ENCODE data around the gene PNPLA1.
"Not testable (repeated sequence)": the region's sequence is repeated elsewhere in the genome, so short reads cannot be mapped to it uniquely, and the experiment has no call there.

PNPLA1 gene

DNA sequence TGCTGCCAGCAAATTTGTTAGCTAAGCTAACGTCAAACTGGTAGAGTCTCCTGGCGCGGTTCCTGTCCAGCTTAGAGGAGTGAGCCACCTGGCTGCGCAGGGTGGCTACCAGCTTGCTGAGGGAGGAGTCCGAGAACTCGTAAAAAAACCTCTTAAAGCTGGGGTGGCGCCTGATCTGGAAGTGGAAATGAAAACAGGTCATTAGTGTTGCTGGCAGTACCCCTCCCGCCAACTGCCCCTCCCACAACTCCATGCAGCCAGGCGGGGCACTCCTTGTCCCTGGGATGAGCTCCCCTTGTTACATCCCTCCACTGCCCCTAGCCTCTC lies 49.5 kb downstream of the PNPLA1 start:
- no peak for DNase-seq

DNA sequence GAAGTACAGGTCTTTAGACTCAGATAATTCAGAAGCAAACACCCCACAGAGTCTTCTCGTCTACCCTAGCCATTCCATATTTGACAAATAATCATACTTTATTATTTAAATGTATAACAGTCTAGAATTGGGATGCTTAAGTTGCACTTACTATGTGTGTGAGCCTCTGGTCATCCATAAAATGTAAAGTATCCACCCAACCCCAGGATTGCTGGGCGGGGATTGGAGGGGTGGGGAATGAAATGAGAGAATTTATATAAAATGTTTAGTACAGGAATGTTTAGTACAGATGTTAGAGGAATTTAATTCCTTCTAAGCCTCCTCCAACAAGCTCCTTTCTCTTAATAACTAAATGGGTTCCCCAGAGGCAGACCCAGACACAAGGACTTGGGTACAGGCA lies 50.0 kb downstream of the PNPLA1 start:
- no peak for DNase-seq

DNA sequence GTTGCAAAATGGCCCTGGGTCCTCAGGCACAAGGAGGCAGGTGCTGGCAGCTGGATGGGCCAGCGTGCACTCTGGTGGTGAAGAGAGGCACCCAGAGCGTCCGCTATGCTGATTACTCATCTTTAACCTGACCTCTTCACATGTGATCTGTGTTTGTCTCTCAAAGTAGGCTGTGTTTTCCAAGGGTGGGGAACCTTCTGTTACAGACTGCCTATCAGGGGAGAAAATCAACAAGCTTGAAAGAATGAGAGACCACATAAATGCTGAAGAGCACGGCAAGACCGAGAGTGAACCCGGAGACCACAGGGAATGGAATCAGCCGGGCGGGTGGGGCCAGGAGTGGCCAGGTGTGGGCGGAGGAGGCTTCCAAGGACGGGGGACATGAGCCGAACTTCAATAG lies 50.6 kb downstream of the PNPLA1 start:
- DNase-seq = no peak

DNA sequence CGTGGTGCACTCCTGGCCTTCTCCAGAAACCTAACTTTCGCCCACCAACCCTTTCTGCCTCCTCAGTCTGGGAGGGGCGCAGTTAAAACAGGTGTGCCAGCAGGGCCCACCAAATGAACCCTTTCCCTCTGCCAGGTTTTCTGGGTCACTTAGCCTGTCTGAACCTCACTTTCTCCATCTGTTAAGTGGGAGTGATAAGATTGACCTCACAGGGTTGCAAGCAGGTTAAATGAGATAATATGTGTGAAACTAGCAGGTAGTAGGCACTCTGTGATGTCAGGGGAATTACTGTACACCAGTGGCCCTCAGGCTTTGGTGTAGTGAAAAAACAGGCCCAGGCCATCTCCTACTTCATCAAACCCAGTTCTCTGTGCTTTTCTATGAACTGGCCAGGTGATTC lies 52.7 kb downstream of the PNPLA1 start:
- DNase-seq = no peak

DNA sequence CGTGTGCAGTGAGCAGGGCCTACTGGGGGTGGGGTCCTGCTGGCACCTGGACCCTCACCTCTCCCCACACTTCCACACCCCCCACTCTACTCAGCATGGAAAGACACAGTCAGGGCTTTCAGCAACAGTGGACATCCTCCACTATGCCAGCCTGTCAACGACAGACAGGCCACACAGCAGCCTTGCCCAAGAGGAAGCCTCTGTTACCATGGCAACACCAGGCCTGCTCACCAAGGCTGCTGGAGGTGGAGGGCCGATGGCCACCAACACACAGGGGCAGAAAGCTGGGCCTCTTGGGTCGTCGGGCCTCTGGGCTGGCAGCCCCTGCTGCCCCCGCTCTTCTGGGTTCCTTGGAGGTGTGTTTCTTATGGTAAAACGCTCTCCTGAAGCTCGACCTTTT lies 53.2 kb downstream of the PNPLA1 start:
- DNase-seq = no peak

DNA sequence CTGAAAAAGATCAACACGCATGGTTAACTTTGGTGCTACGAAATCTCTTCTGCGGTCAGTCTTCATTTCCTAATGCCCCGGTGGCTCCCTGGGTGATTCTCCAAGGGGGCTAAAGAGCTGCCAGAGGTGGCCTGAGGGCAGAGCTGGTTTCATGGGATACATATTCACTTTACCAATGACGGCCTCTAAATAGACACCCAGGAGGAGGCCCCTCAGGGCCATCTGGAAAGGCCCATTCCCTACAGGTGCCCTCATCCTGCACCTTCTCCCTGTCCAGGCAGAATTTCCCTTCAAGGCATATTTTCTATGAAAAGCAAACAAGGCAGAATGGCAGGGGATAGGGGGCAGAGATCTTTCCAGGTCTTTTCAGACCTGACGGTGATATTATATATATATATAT lies 54.3 kb downstream of the PNPLA1 start:
- DNase-seq = no peak

DNA sequence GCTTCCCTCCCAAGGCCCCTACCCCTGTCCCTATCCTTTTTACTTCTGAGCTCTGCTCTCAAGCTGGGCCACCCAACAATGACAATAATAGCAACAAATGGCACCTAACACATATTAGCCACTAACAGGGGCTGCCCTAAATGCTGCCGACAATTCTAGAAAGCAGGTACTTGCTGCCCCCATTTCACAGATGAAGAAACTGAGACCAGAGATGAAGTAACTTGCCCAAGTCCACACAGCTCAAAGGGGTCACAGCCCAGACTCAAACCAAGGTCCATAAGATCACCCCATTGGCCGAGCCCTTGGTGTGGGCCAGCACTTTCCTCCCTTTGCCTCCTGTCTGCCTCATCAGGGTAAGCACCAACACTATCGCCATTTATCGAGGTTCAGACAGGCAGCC lies 54.9 kb downstream of the PNPLA1 start:
- DNase-seq = no peak

DNA sequence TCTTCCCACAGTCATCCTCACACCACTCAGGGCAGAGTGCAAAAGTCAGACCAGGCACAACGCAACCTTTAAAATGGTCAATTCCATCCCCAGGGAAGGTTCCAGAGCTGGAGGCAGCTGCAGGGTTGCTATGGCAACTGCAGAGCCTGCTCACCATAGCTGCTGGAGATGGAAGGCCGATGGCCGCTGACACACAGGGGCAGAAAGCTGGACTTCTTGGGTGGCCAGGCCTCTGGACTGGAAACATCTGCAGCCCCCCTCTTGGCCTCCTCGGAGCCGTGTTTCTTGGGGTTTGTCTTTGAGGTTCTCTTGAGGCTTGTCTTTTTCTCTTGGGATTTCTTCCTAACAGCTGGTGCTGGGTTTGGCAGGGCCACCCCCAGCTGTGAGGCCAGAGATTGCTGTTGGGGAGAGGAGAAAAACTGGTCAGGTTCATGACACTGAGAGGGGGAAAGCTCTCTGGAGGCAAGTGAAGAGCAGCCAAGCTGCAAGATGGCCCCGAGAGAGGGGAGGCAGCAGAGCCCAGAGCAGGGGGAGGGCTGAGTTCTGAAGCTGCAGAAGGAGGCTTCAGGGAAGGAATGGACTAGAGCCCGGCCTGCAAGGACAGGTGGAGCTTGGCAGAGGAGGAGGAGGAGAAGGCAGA lies 56.6 kb downstream of the PNPLA1 start:
- DNase-seq = no peak

DNA sequence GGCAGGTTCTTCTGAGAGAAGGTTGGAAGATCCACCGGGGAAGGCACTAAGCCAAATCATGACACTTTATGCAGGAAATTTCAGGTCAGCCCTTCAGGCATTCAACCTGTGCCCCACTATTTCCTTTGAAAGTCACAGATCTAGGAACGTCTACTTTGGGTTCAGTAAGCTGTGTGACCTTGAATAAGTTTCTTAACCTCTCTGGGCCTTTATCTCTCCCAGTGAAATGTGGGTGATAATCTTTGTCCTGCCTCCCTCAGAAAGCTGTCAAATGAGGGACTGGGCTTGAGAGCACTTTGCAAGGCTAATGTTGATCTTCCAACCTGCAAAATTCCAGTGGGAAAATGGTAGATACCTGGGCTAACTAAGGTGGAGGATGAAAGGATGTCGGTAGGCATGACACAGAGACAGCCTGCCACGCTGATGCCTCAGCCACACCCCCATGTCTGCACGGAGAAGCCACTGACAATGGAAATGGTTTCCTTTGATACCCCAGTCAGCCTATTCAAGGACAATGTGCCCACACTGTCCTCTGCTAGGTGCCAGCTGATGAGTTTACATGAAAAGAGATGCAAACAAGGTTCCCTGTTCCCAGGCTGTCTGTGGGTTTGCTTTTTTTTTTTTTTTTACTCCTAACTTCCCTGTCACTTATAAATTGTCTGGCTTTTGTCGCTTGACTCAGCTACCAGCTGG lies 57.5 kb downstream of the PNPLA1 start:
- no peak for DNase-seq

DNA sequence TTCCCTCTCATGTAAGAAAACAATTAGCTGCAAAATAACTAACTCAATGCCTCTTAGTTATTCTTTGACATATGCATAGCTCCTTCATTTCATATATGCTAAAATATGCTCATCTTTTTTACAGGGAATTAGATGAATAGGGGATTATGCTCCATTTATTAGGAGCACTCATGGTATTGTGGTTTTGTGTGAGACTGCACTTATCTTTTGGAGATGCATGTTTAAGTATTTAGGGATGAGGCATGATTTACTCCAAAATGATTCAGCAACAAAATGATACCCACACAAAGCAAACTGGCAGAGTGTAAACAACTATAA lies 58.0 kb downstream of the PNPLA1 start:
- DNase-seq = no peak

DNA sequence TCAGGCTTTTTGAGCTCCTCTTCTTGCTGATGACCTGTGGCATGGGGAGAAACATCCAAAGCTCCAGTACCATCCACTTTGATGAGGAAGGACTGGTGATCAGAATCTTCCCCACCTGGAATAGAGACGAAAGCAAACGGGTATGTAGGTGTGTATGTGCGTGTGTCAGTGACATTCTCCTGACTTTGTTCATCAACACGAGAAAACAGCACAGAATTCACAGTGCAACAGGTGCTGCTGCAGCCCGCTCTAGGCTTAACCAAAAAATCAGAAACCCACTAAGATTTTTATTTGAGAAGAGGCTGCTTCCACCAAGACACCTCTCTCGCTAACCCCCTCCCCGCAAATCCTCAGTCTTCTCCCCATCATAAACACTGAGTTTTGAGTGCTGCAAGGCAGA lies 58.7 kb downstream of the PNPLA1 start:
- DNase-seq = no peak

DNA sequence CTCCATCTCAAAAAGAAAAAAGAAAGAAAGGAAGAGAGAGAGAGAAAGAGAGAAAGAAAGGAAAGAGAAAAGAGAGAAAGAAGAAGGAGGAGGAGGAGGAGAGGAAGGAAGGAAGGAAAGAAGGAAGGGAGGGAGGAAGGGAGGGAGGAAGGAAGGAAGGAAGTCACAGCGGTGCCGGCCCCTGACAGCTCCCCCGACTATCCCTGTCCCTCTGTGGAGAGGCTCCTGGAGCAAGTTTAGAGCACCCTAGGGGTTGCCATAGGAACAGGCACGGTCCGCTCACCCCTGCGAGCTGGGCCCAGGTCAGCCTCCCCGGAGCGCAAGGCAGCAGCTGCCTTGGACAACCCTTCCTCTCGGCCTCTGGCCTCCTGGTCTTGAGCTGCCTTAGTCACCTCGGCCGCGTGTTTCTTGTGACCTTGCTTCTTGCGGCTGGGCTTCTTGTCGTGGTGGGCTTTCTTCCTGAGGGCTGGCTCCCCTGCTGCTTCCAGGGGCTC lies 60.0 kb downstream of the PNPLA1 start:
- DNase-seq = no peak

DNA sequence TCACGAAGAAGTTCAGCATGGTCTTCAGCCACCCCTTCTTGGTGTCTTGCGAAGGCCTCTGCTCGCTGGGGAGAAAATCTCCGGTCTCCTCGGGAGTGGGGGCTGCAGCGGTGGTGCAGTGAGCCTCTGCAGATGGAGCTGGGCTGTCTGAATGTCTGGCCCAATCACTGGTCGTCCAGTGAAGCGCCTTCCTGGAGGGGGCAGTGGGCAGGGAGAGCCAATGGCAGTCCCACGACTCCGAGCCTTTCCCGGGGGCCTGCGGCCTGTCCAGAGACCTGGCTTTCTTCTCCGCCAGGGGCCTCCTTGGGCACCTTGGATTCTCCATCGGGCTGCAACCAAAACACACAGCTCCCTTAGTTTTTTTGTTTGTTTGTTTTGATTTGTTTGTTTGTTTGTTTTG lies 60.5 kb downstream of the PNPLA1 start:
- no peak for DNase-seq

DNA sequence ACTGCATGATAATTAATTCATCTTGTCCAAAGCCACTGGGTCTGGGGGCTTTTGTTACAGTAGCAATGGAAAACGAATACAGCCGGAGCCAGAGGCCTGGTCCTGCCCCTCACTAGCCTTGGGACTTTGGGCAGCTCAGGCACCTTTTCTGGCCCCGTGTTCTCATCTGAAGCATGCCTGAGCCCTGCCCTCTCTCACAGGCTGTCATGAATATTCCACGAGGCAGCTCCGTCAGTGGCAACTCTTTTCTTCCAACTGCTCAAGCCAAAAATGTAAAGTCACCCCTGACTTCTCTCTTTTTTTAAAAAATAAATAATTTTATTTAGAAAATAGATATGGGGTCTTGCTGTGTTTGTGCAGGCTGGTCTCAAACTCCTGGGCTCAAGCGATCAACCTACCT lies 61.5 kb downstream of the PNPLA1 start:
- no peak for DNase-seq

DNA sequence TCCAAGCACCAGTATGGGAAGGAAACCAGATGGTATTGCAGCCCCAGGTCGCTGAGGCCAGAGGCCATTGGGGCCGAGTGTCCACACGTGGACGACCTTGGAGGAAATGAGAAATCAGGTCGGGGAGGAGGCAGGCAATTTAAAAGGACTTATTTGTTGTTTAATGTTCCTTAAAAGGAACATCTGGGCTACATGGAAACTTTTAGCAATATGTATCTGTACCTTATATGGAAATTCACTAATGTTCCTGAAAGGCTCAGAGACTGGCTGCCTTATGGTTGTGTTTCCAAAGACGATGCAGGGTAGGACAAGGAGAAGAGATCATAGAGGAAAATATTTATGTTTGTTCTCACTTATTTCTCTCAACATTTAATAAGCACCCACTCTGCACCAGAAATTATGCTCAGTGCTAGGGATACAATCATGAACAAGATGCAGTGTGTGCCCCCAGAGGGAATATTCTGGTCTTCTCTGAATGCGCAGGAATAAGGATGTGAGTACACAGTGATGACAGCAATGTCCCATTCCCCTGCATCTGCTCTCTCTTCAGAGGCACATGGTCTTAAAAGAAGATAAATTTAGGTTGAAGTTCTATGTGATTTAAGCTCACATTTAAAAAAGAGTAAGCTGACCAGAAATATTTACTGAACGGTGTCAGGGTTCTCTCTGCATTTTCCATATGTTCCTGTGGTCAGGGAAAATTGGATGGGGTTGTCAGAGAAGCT lies 63.5 kb downstream of the PNPLA1 start:
- DNase-seq = no peak

DNA sequence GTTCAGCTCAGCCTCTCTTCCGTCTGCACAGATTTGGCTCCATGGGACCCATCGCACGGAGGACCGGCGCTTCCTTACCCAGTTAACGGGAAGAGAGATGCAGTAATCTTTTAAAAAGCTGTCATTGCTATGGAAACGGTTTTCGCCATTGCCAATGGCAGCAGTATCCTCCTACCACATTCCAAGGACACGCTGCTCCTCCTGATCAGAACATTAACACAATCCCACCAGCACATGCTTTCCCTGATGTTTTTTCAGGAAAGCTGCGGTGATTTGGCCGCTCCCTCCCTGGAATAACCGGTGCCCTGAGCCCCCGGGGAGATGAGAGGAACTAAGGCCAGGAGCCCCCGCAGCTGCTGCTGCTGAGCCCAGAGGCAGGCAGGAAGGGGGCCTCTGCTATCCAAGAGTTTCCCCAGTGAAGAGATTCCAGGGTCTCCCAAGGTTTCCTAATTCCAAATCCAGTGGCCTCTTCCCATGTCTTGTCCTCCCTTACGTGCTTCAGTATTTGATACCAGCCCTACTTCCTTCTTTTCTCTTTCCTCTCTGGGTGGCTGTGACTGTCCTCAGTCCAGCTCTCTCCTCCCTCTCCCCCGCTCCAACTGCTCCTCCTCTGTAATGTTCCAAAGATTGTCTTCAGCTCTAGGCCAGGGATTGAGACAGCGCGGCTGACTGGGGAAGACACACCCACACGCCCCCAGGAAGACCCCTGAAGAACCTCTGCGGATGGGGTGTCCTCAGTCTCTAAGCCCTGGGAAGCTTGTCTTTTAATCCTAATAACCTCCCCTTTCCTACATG lies 64.3 kb downstream of the PNPLA1 start:
- DNase-seq = no peak

DNA sequence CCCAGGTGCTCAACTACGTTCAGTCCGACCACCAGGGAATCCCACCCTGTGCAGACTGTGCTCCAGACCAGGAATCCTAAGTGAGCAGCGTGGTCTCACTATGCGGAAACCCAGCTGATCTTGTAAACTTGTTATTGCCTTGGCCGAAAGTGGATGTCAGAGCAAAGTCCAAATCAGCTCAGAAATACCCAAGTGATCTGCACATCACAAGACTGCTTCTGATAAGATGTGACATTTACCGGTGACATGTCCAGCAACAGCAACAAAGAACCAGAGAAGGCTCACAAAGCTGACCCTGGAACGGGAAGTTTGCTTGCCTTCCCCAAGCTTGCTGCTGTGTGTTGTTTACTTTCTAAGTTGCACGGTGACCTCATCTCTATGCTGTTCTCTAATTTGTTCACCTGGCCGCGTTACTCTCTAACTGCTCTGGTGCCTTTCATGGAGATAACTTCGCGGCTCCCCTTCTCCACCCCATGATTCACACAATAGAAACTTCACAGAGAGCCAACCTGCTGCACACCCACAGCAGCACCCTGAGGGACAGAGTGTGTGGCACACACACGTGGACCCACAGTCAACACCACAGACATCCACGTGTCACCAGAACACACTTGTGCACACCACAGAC lies 65.1 kb downstream of the PNPLA1 start:
- DNase-seq = no peak

DNA sequence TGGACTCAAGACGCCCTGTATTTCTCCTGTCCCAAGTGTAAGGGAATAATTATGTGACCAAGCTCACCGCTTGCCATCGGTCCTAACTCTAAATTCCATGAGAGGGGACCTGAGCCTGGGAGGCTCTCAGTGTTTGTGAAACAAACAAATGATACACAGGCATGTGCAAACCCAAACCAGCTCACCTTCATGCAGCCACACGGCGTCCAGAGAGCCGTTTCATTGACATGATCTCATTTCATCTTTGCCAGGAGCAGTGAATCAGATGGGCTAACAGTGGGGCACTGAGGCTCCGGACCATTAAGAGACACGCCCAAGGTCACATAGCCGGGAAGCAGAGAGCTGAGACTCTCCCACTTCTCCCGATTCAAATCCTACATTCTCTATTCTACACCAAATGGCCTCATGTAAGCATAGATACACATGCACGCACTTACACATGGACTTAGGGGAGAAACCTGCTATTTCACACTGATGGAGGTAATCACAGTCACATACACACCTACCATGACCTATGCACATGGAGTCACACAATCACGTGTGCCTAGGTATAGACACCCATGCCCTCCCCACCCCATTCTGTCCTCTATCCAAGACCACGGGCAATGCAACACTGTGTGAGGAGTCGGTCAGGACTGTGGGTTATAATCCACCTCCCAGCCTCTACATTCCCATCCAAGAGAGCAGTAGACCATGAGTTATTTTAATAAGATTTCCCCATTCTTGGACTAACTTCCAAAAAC lies 65.8 kb downstream of the PNPLA1 start:
- DNase-seq = no peak

DNA sequence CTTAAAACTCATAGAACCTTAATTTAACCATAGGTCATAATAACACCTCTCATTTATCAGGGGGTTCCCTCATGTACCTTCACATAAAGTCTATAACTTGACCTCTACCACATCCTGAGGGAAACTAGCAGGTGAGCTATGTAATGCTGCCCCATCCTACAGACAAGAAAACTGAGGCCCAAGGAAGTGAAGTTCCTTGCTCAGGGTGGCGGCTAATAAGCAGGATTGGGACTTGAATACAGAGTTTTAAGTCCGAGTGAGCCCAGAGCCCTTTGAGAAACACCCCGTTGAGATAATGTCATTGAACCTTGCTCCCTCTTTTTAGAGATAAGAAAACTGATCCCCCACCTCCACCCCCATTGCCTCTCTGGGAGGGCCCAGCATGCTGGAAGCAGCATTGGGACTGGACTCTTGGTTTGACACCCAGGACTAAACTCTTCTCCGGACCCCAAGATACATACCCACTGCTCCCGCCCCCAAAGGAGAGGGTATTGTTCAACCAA lies 66.4 kb downstream of the PNPLA1 start:
- DNase-seq = no peak

DNA sequence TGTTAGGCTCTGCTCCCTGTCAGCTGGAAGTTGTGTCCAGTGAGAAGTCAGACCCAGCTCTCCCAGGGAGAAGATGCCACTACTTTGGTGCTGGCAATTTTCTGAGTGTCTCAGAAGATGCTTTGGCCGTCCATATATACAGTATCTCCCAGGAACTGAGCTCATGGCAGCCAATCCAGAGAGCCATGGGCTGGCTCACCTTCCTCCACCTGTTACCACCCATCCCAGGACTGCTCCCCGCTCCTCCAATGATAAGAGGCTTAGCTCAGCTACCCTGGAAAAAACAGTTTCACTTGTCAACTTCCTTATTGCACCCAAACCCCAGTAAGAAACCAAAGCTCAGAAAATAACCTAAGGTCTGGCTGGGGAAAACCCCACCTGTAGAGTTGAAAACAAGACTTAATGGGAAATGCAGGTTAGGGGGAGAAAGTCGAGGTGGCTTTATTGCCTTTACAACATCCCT lies 67.0 kb downstream of the PNPLA1 start, which contains the start of gene BNIP5:
TSS of gene BNIP5 (minus strand) at position 110 of the 463 bp plus-strand sequence. CDS start 6,198 bp downstream, outside the sequence.
- DNase-seq = no peak

DNA sequence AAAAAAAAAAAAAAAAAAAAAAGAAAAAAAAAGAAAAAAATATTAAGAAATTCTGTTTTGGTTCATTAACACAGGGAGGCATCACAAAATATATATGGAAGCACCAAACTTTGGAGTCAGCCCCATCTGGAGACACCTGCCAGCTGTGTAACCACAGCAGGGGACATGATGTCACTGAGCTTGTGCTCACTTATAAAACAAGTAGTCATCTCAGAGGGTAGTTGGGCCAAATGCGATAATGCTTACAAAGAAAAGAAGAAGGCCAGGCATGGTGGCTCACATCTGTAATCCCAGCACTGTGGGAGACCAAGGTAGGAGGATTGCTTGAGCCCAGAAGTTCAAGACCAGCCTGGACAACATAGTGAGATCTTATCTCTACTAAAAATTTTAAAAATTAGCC lies 68.0 kb downstream of the PNPLA1 start:
- DNase-seq = no peak

DNA sequence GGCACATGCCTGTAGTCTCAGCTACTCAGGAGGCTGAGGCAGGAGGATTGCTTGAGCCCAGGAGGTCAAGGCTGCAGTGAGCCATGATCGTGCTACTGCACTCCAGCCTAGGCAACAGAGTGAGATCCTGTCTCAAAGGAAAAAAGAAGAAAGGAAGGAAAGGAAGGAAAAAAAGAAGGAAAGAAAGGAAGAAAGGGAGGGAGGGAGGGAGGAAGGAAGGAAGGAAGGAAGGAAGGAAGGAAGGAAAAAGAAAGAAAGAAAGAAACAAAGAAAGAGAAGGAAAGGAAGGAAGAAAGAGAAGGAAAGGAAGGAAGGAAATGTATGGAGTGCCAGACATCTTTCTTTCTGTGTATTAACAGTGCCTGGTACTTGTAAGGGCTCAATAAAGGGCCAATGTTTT lies 68.4 kb downstream of the PNPLA1 start:
- not testable (repeated sequence) for DNase-seq
